Vagina (tissue), 2 donors: ENCODE data around the gene RAB11FIP4. TPM values are rescaled to one million over a fixed set of nuclear protein-coding genes. Genes with fewer than 3 reads are reported as not detected.

Experiments used
- DNase-seq, 2 donors: peaks; one replicate each; pipeline ENCODE4 v3.0.0-alpha.2; 2017; ENCODE audit errors: extremely low spot score in 2 of 2
- H3K27ac ChIP-seq: fragments of 200-600 bp; sonication (generic); one replicate; pipeline ENCODE4 v1.5.1; 2019
- H3K27me3 ChIP-seq: fragments of 200-600 bp; sonication (generic); one replicate; pipeline ENCODE4 v1.5.1; 2019
- H3K36me3 ChIP-seq, 2 donors: fragments of 200-600 bp; sonication (generic); one replicate each; pipeline ENCODE4 v1.5.1; 2017 to 2019
- H3K4me1 ChIP-seq: fragments of 200-600 bp; sonication (generic); one replicate; pipeline ENCODE4 v1.5.1; 2019
- H3K4me3 ChIP-seq, 2 donors: fragments of 200-600 bp; sonication (generic); 1 replicate in 1 of 2; 2 replicates in 1 of 2; pipeline ENCODE4 v1.5.1; 2016 to 2019
- H3K9me3 ChIP-seq: fragments of 200-600 bp; sonication (generic); one replicate; pipeline ENCODE4 v1.5.1; 2019
- POLR2A ChIP-seq, 2 donors: fragments of 450-650 bp; IDR thresholded peaks; one replicate each; pipeline ENCODE4 v1.6.1; 2017; ENCODE audit warnings: antibody characterized with exemption in 2 of 2, mild to moderate bottlenecking in 2 of 2, moderate library complexity in 2 of 2
- POLR2AphosphoS5 ChIP-seq, 2 donors: sonication (generic); formaldehyde crosslinking; IDR thresholded peaks; one replicate each; pipeline ENCODE4 v1.9.0; 2017; ENCODE audit warnings: antibody characterized with exemption in 2 of 2, mild to moderate bottlenecking in 2 of 2, low read depth in 1 of 2; ENCODE audit not compliant: insufficient read depth in 1 of 2
- intact Hi-C: fragments of 100-400 bp; cut with DNase I; formaldehyde crosslinking; loops from one replicate; pipeline ENCODE4 v1.15.1; 2023
- total RNA-seq: library from RNA; depleted of rRNA; stranded (reverse); fragments of >200 nt; gene quantifications from one replicate; pipeline ENCODE4 v1.2.3, GENCODE V29; 2016
- TF ChIP-seq, protein P1 (sequence below), 3 experiments: fragments of 450-650 bp in 2 of 3; fragments of 200-600 bp in 1 of 3; sonication (generic) in 1 of 3; IDR thresholded peaks; one replicate each; pipeline ENCODE4 v1.5.1; 2017 to 2019; ENCODE audit warnings: antibody characterized with exemption in 3 of 3, mild to moderate bottlenecking in 2 of 3, moderate library complexity in 2 of 3

RAB11FIP4 gene
- total RNA-seq, 1 donor from 2014 or later: 11.0 TPM

DNA sequence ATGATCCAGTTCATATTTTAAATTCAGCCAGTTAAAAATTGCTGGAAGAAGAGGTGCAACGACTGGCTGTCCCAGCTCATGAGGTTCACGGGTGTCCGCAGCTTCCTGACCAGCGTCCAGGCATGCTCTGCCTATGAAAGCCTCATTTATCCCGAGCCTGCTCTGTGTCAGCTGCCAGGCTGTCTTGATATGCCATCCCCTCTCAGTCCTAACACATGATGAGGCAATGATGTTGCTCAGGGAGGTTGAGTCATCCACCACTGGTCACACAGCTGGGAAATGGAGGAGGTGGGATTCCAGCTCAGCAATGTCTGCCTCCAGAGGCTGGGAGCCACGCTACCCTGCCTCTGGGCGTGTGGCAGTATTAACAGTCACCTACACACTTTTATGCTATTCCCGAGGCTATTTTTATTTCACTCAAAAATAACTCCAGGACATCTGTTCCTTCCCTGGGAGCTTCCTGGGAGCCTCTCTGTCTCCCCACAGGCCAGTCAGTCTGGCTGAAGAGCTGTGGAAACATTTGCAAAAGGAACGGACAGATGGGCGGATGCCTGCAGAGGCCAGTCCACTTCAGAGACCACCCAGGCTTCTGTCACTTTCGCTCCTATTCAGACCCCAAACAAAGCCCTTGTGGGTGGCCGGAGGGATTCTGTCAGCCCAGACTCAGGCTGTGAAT lies 22.5 kb downstream of the RAB11FIP4 start:
- no peak for DNase-seq
- Histone ChIP-seq H3K27me3 (no peaks in the 10 kb centered on the region), H3K9me3 (no peaks in the 10 kb centered on the region), H3K27ac (no peak overlapping the region), H3K4me1 (no peaks in the 10 kb centered on the region), H3K4me3 (no peak overlapping the region), H3K36me3 (no peaks in the 10 kb centered on the region)
- intact Hi-C loops: no loop called here
- TF ChIP-seq POLR2AphosphoS5 (IDR thresholded peaks at IDR 0.05; ENCODE audit: insufficient read depth in 1 of 2, low read depth in 1 of 2): no peak
- TF ChIP-seq, protein P1, sequence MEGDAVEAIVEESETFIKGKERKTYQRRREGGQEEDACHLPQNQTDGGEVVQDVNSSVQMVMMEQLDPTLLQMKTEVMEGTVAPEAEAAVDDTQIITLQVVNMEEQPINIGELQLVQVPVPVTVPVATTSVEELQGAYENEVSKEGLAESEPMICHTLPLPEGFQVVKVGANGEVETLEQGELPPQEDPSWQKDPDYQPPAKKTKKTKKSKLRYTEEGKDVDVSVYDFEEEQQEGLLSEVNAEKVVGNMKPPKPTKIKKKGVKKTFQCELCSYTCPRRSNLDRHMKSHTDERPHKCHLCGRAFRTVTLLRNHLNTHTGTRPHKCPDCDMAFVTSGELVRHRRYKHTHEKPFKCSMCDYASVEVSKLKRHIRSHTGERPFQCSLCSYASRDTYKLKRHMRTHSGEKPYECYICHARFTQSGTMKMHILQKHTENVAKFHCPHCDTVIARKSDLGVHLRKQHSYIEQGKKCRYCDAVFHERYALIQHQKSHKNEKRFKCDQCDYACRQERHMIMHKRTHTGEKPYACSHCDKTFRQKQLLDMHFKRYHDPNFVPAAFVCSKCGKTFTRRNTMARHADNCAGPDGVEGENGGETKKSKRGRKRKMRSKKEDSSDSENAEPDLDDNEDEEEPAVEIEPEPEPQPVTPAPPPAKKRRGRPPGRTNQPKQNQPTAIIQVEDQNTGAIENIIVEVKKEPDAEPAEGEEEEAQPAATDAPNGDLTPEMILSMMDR (IDR thresholded peaks at IDR 0.05): no peak
- no peak for TF ChIP-seq POLR2A (IDR thresholded peaks at IDR 0.05)

DNA sequence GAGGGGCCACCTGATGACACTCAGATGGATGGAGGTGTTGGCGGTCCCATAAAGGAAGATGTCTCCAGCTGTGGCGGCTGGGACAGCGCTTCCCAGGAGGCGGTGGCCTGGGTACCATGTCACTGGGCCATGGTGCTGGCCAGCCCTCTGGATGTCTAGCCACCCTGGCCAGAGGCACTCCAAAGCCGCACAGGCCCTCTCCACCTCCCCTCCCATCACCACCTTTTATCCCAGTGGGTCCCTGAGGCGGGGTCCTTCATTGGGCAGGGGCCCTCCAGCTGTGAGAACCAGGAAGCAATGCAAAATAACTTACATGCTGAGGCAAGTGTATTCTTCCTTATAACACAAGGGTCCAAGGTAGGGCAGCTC lies 23.1 kb downstream of the RAB11FIP4 start:
- no peaks in the 10 kb centered on the region for H3K9me3 ChIP-seq
- H3K4me3 ChIP-seq: no peak overlapping the region
- H3K27ac ChIP-seq: no peak overlapping the region
- intact Hi-C loops: no loop called here
- no peak for DNase-seq
- no peaks in the 10 kb centered on the region for H3K4me1 ChIP-seq
- H3K27me3 ChIP-seq: no peaks in the 10 kb centered on the region
- TF ChIP-seq, protein P1 (IDR thresholded peaks at IDR 0.05): no peak
- no peak for TF ChIP-seq POLR2AphosphoS5 (IDR thresholded peaks at IDR 0.05; ENCODE audit: insufficient read depth in 1 of 2, low read depth in 1 of 2)
- no peak for TF ChIP-seq POLR2A (IDR thresholded peaks at IDR 0.05)
- H3K36me3 ChIP-seq: no peaks in the 10 kb centered on the region

DNA sequence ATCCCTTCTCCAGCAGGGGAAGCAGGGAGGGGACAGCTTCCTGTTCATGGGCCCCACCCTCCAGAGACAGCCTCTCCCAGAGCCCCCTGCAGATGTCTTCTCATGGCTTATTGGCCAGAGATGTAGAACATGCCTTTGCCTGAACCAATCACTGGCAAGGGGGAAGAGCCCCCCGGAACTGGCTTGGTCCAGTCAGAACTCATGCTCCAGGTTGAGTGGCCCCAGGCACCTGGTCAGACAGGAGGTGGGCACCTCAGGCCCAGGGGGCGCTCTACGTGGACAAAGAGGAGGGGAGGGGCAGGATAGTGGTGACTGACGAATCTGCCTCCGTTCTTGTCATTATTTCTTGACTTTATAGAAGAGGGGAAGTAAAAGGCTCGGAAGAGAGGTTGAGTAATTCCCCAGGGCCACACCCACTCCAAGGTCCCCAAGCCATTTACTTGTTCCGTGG lies 23.6 kb downstream of the RAB11FIP4 start:
- no peaks in the 10 kb centered on the region for H3K36me3 ChIP-seq
- TF ChIP-seq, protein P1 (IDR thresholded peaks at IDR 0.05): no peak
- TF ChIP-seq POLR2A (IDR thresholded peaks at IDR 0.05): no peak
- no peak for TF ChIP-seq POLR2AphosphoS5 (IDR thresholded peaks at IDR 0.05; ENCODE audit: insufficient read depth in 1 of 2, low read depth in 1 of 2)
- no peaks in the 10 kb centered on the region for H3K4me1 ChIP-seq
- DNase-seq: no peak
- H3K27me3 ChIP-seq: no peaks in the 10 kb centered on the region
- H3K4me3 ChIP-seq: no peak overlapping the region
- no peaks in the 10 kb centered on the region for H3K9me3 ChIP-seq
- H3K27ac ChIP-seq: no peak overlapping the region
- intact Hi-C loops: no loop called here

DNA sequence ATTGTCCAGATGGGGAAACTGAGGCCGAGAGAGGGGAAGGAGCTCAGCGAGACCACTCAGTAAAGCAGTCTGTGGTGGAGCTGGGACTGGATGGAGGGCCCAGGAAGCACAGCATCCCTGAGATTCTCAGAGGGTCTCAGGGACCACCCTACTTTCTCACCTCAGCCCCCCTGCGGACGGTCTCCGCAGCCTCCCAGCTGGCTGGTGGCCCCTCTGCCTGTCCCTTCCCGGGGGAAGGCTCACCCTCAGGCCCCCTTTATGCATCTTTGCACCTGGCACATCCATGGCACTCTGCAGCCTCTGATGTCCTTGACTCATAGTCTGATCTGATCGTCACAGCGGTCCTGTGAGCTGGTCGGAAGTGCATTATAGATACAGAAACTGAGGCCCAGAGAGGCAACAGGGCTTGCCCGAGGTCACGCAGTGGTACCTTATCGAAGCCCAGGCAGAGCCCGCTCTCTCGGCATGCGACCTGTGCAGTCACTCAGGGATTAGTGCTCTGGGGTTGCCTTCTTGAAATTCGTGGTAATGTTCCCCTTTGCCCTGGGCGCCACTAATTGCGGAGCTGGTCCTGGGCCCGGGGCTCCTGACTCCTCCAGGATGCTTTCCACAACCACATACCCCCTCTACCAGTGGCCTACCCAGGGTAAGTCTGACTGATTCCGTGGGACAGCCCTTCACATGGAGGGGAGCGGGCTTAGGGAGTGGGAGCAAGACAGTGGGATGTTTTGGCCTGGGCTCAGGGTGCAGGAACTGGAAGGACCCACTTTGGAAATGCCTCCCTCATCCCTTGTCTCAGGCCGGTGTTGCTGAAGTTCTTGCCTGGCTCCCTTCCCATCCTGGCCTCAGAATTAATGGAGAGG lies 24.4 kb downstream of the RAB11FIP4 start:
- TF ChIP-seq, protein P1 (IDR thresholded peaks at IDR 0.05): no peak
- TF ChIP-seq POLR2AphosphoS5 (IDR thresholded peaks at IDR 0.05; ENCODE audit: insufficient read depth in 1 of 2, low read depth in 1 of 2) (no peak), POLR2A (IDR thresholded peaks at IDR 0.05) (no peak)
- Histone ChIP-seq H3K9me3 (no peaks in the 10 kb centered on the region), H3K4me1 (no peaks in the 10 kb centered on the region), H3K4me3 (no peak overlapping the region), H3K27me3 (no peaks in the 10 kb centered on the region), H3K27ac (no peak overlapping the region), H3K36me3 (no peaks in the 10 kb centered on the region)
- intact Hi-C loops: no loop called here
- DNase-seq: no peak

DNA sequence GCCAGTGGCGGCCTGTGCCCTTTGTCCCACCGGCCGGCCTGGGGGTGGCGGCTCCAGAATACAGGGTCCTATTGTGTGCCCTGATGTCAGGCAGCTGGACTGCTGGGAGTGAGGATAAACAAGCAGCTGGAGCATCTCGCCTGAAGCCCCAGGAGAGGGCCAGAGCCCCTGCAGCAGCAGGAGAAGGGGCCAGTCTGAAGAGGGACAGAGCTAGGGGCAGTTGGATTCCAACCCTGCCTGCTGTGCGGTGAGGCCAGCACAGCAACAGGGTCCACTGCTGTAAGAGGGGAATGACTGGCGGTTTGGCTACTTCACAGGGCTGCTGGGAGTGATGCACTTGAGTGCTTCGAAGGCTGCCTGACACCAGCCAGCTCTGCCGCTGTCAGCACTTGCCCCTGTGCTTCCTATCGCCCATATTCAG lies 25.0 kb downstream of the RAB11FIP4 start:
- Histone ChIP-seq H3K27me3 (no peaks in the 10 kb centered on the region), H3K27ac (no peak overlapping the region), H3K4me3 (no peak overlapping the region), H3K4me1 (no peaks in the 10 kb centered on the region), H3K9me3 (no peaks in the 10 kb centered on the region), H3K36me3 (no peaks in the 10 kb centered on the region)
- no peak for TF ChIP-seq POLR2AphosphoS5 (IDR thresholded peaks at IDR 0.05; ENCODE audit: insufficient read depth in 1 of 2, low read depth in 1 of 2)
- TF ChIP-seq, protein P1 (IDR thresholded peaks at IDR 0.05): no peak
- TF ChIP-seq POLR2A (IDR thresholded peaks at IDR 0.05): no peak
- DNase-seq: no peak
- intact Hi-C loops: no loop called here
